Heart right ventricle (tissue), 16 donors: ENCODE measurements around the gene SBF2. TPM values are rescaled to one million over a fixed set of nuclear protein-coding genes. Genes with fewer than 3 reads are reported as not detected.

ENCODE experiments used
- ATAC-seq, 8 donors: fragments of 200-7000 bp; cut with Tn5 transposase; one replicate each; pipeline ENCODE4 v1.9.1; 2020; ENCODE audit warnings: mild to moderate bottlenecking in 8 of 8, moderate library complexity in 8 of 8, moderate number of reproducible peaks in 1 of 8
- DNase-seq, 2 donors: peaks; one replicate each; pipeline ENCODE4 v3.0.0-alpha.2; 2020
- H3K27ac ChIP-seq, 10 donors: fragments of 200-600 bp; sonication (generic) in 2 of 10; one replicate each; pipeline versions ENCODE4 v1.5.0 to v1.8.0; 2020 to 2022; ENCODE audit warnings: mild to moderate bottlenecking in 3 of 10
- H3K27me3 ChIP-seq, 7 donors: fragments of 200-600 bp; one replicate each; pipeline ENCODE4 v1.8.0; 2021 to 2022; ENCODE audit warnings: mild to moderate bottlenecking in 2 of 7
- H3K36me3 ChIP-seq, 9 donors: fragments of 200-600 bp; sonication (generic) in 1 of 9; one replicate each; pipeline versions ENCODE4 v1.5.0 to v1.8.0; 2020 to 2022; ENCODE audit warnings: mild to moderate bottlenecking in 2 of 9
- H3K4me1 ChIP-seq, 9 donors: fragments of 200-600 bp; sonication (generic) in 1 of 9; one replicate each; pipeline versions ENCODE4 v1.5.0 to v1.8.0; 2020 to 2022; ENCODE audit warnings: mild to moderate bottlenecking in 4 of 9
- H3K4me3 ChIP-seq, 10 donors: fragments of 200-600 bp; sonication (generic) in 2 of 10; one replicate each; pipeline versions ENCODE4 v1.5.0 to v1.8.0; 2020 to 2022; ENCODE audit warnings: mild to moderate bottlenecking in 7 of 10, moderate library complexity in 2 of 10
- H3K9me3 ChIP-seq, 11 donors: fragments of 200-600 bp in 10 of 11; sonication (generic) in 2 of 11; one replicate each; pipeline versions ENCODE4 v1.5.0 to v1.8.0; 2013 to 2022; ENCODE audit warnings: mild to moderate bottlenecking in 2 of 11, control low read depth in 1 of 11, moderate library complexity in 1 of 11
- CTCF ChIP-seq, 9 donors: fragments of 200-600 bp; sonication (generic) in 2 of 9; IDR thresholded peaks; one replicate each; pipeline versions ENCODE4 v1.5.0 to v1.8.0; 2021 to 2022; ENCODE audit warnings: antibody characterized with exemption in 9 of 9, mild to moderate bottlenecking in 5 of 9, moderate library complexity in 1 of 9
- WGBS, 2 donors: extraction: QIAGEN DNeasy Blood & Tissue Kit; methylation state at CpG; one replicate each; pipeline ENCODE4 v1.1.7; 2013; ENCODE audit warnings: inconsistent platforms in 1 of 2; 5-methylcytosine and 5-hydroxymethylcytosine counted together
- intact Hi-C, 10 donors: fragments of 100-400 bp; cut with DNase I; formaldehyde crosslinking; loops; one replicate each; pipeline versions ENCODE4 v1.11.1 to v1.14.2; 2022
- polyA plus RNA-seq, 2 donors: library from polyadenylated mRNA; stranded (reverse); fragments of 200-250 nt; gene quantifications; one replicate each; pipeline ENCODE4 v1.2.3, GENCODE V29; 2013
- total RNA-seq, 10 donors: library from RNA; stranded (reverse); fragmentation: NEBNext Ultra II Directional in 3 of 10; extraction: Animal tissue kit (Norgen Biotek cat#: 25700) in 3 of 10; gene quantifications; one replicate each; pipeline versions ENCODE4 v1.2.1 to v1.2.4, GENCODE V29; 2021 to 2023
- donor health status: Arrhythmogenic right ventricular cardiomyopathy.
- donor health status: ischemic (EF 13 %, LVEDD 7.1; RV severe dilation, severe dysfunction).
- donor health status: healthy with polysubstance abuse.
- donor health status: DM: no; HTN: yes; CAD: no.
- donor health status: DM: no; HTN: no; CAD: no.
- donor health status: ischemic (EF 25% LVEDD 6.9; RV normal size, moderate dysfunction).
- donor health status: ischemic (EF 25% LVEDD 5.7; RV mildly dilated, moderate dysfunction).
- donor health status: healthy.
- donor health status: DM: yes; HTN: yes; CAD: no.
- donor health status: Ischemic cardiomyopathy.
- donor health status: ischemic (EF 35%, LVEDD 5.7; RV mildly dilated, moderate dysfunction).
- donor health status: nonischemic (EF 11% LVEDD 7.7; RV severe dilation, severe dysfunction).
- donor health status: DM: yes; HTN: yes; CAD: no.
- donor health status: PGD.
- donor health status: ischemic (EF 29% LVEDD 5.4; RV normal size, mild dysfunction).
- donor health status: nonischemic (EF 23%, LVEDD 6.1; RV moderate dilation, normal function).

SBF2 gene
- total and polyA plus RNA-seq, 12 donors: 8.9 to 27.1 (median 21.2) TPM

GRCh38 chr11:10288881-10289764 lies 4.9 kb downstream of the SBF2 start:
- intact Hi-C loops: no loop called here
- Histone ChIP-seq H3K27me3 (no peaks in the 10 kb centered on the region), H3K9me3 (no peaks in the 10 kb centered on the region), H3K36me3 (peaks cover 0 to 10% (median 0%) of the 10 kb centered on the region in 9 donors), H3K4me3 (no peak overlapping the region), H3K27ac (no peak overlapping the region), H3K4me1 (peaks cover 0 to 86% (median 25%) of the 10 kb centered on the region in 9 donors)
- ATAC-seq: peak in 1 of 8 donors; percentile 18
- TF ChIP-seq CTCF (IDR thresholded peaks at IDR 0.05): no peak
- peak in 1 of 2 donors; percentile 14 for DNase-seq
- 91 to 92% methylated on average over 23 to 24 of the region's 24 CpGs for WGBS, 2 donors

GRCh38 chr11:10287766-10288715 lies 6.0 kb downstream of the SBF2 start:
- TF ChIP-seq CTCF (IDR thresholded peaks at IDR 0.05): no peak
- Histone ChIP-seq H3K36me3 (peaks cover 0 to 10% (median 0%) of the 10 kb centered on the region in 9 donors), H3K4me3 (no peak overlapping the region), H3K27ac (peak overlapping the region in 1 of 10 donors; percentile 38), H3K4me1 (peaks cover 0 to 87% (median 25%) of the 10 kb centered on the region in 9 donors), H3K27me3 (no peaks in the 10 kb centered on the region), H3K9me3 (no peaks in the 10 kb centered on the region)
- intact Hi-C loops: no loop called here
- DNase-seq (no peak), ATAC-seq (no peak)
- 92 to 95% methylated on average over 9 of the region's 9 CpGs for WGBS, 2 donors

GRCh38 chr11:10287140-10287539 lies 6.9 kb downstream of the SBF2 start:
- no peak for TF ChIP-seq CTCF (IDR thresholded peaks at IDR 0.05)
- Histone ChIP-seq H3K27me3 (no peaks in the 10 kb centered on the region), H3K36me3 (peaks cover 0 to 10% (median 0%) of the 10 kb centered on the region in 9 donors), H3K4me1 (peaks cover 0 to 78% (median 18%) of the 10 kb centered on the region in 9 donors), H3K9me3 (no peaks in the 10 kb centered on the region), H3K4me3 (no peak overlapping the region), H3K27ac (peak overlapping the region in 1 of 10 donors; percentile 6)
- intact Hi-C loops: no loop called here
- no peak for ATAC-seq
- WGBS, 2 donors: 80 to 81% methylated on average over 3 of the region's 3 CpGs
- no peak for DNase-seq
